Retinal pigment epithelial cell (primary cell): Measurements from ENCODE around the gene ANO5.
A peak's percentile ranks its signal among the peaks of the same experiment; 100 is the strongest.

Experiments
- DNase-seq: peaks from one replicate; pipeline ENCODE4 v3.0.0-alpha.2; 2010; ENCODE audit warnings: low read depth
- H3K4me3 ChIP-seq: 2 replicates; pipeline ENCODE4 v1.5.1; 2011; ENCODE audit warnings: mild to moderate bottlenecking, low read length, control low read depth, moderate library complexity
- CTCF ChIP-seq: conservative IDR thresholded peaks from 2 replicates; pipeline ENCODE4 v1.5.1; 2011; ENCODE audit warnings: low read depth, low read length, control low read depth, inconsistent platforms

The ANO5 gene

GRCh38 chr11:22165759-22166513, 26.9 kb upstream of the ANO5 start:
- DNase-seq, result no peak
- H3K4me3 ChIP-seq, result no peak overlapping the region
- TF ChIP-seq CTCF, result no peak

GRCh38 chr11:22169833-22170232, 23.1 kb upstream of the ANO5 start:
- no peak for DNase-seq
- TF ChIP-seq CTCF, result peak; percentile 29
- no peak overlapping the region for H3K4me3 ChIP-seq

GRCh38 chr11:22173532-22173931, 19.4 kb upstream of the ANO5 start:
- no peak overlapping the region for H3K4me3 ChIP-seq
- TF ChIP-seq CTCF, result no peak
- no peak for DNase-seq

GRCh38 chr11:22177186-22177585, 15.7 kb upstream of the ANO5 start:
- no peak overlapping the region for H3K4me3 ChIP-seq
- peak; percentile 19 for TF ChIP-seq CTCF

GRCh38 chr11:22179626-22180025, 13.3 kb upstream of the ANO5 start:
- H3K4me3 ChIP-seq, result no peak overlapping the region
- no peak for TF ChIP-seq CTCF
- no peak for DNase-seq

More at GRCh38 chr11:22177186-22177585, 15.7 kb upstream of the ANO5 start:
- no peak for DNase-seq

- no peak for DNase-seq
- no peak for TF ChIP-seq CTCF
Measured at GRCh38 chr11:22180131-22180530, 12.8 kb upstream of the ANO5 start.

GRCh38 chr11:22189660-22190059, 3.2 kb upstream of the ANO5 start:
- TF ChIP-seq CTCF, result no peak
- DNase-seq, result peak; percentile 80
- H3K4me3 ChIP-seq, result no peak overlapping the region

More at GRCh38 chr11:22180131-22180530, 12.8 kb upstream of the ANO5 start:
- H3K4me3 ChIP-seq, result no peak overlapping the region
